H9 (cell line): ENCODE data around the gene NARS2. TPM values are rescaled to one million over a fixed set of nuclear protein-coding genes. Genes with fewer than 3 reads are reported as not detected.

Experiments used
- DNase-seq: peaks from one replicate; pipeline ENCODE4 v3.0.0-alpha.2; 2017
- H2AFZ ChIP-seq: one replicate; pipeline ENCODE4 v1.6.1; 2013; ENCODE audit warnings: mild to moderate bottlenecking, low read length, control low read depth, moderate library complexity
- H2AK5ac ChIP-seq: 2 replicates; pipeline ENCODE4 v1.6.1; 2013; ENCODE audit warnings: low read length, control low read depth, mixed read lengths; ENCODE audit not compliant: insufficient read length
- H2BK120ac ChIP-seq: one replicate; pipeline ENCODE4 v1.6.1; 2013; ENCODE audit warnings: low read depth, mild to moderate bottlenecking, low read length, control low read depth, inconsistent platforms; ENCODE audit not compliant: poor library complexity, severe bottlenecking
- H2BK12ac ChIP-seq: 2 replicates; pipeline ENCODE4 v1.6.1; 2013; ENCODE audit warnings: low read length, control low read depth, mixed read lengths, low read depth; ENCODE audit not compliant: insufficient read length
- H2BK15ac ChIP-seq: 2 replicates; pipeline ENCODE4 v1.6.1; 2013; ENCODE audit warnings: low read depth, low read length, control low read depth
- H2BK20ac ChIP-seq: one replicate; pipeline ENCODE4 v1.6.1; 2013; ENCODE audit warnings: low read depth, mild to moderate bottlenecking, low read length, control low read depth, inconsistent platforms; ENCODE audit not compliant: poor library complexity, severe bottlenecking
- H2BK5ac ChIP-seq: 2 replicates; pipeline ENCODE4 v1.6.1; 2013; ENCODE audit warnings: low read length, control low read depth, mixed read lengths; ENCODE audit not compliant: insufficient read length
- H3K14ac ChIP-seq: 2 replicates; pipeline ENCODE4 v1.6.1; 2013; ENCODE audit warnings: low read length, control low read depth; ENCODE audit not compliant: insufficient read depth
- H3K18ac ChIP-seq: 2 replicates; pipeline ENCODE4 v1.6.1; 2013; ENCODE audit warnings: low read depth, mild to moderate bottlenecking, mixed read lengths, low read length, control low read depth; ENCODE audit not compliant: insufficient read length
- H3K23ac ChIP-seq: 2 replicates; pipeline ENCODE4 v1.6.1; 2013; ENCODE audit warnings: low read length, control low read depth, mixed read lengths, low read depth; ENCODE audit not compliant: insufficient read length
- H3K23me2 ChIP-seq: 2 replicates; pipeline ENCODE4 v1.6.1; 2013; ENCODE audit warnings: low read depth, mild to moderate bottlenecking, mixed read lengths, low read length, control low read depth; ENCODE audit not compliant: insufficient read length, poor library complexity, severe bottlenecking
- H3K27ac ChIP-seq: 2 replicates; pipeline ENCODE4 v1.5.1; 2013; ENCODE audit warnings: low read length, control low read depth, mixed read lengths, low read depth; ENCODE audit not compliant: insufficient read length
- H3K27me3 ChIP-seq: 2 replicates; pipeline ENCODE4 v1.6.1; 2013; ENCODE audit warnings: low read length, control low read depth, inconsistent platforms; ENCODE audit not compliant: insufficient read depth
- H3K4ac ChIP-seq: 2 replicates; pipeline ENCODE4 v1.6.1; 2013; ENCODE audit warnings: low read depth, mild to moderate bottlenecking, control low read depth, inconsistent platforms, low read length, moderate library complexity
- H3K4me1 ChIP-seq: 2 replicates; pipeline ENCODE4 v1.6.1; 2013; ENCODE audit warnings: low read length, control low read depth, inconsistent platforms; ENCODE audit not compliant: insufficient read depth
- H3K4me2 ChIP-seq: 2 replicates; pipeline ENCODE4 v1.6.1; 2013; ENCODE audit warnings: low read length, control low read depth, mixed read lengths; ENCODE audit not compliant: insufficient read length, insufficient read depth
- H3K56ac ChIP-seq: 2 replicates; pipeline ENCODE4 v1.6.1; 2013; ENCODE audit warnings: low read depth, mild to moderate bottlenecking, mixed read lengths, low read length, control low read depth; ENCODE audit not compliant: insufficient read length
- H3K79me1 ChIP-seq: 2 replicates; pipeline ENCODE4 v1.6.1; 2013; ENCODE audit warnings: low read depth, mild to moderate bottlenecking, moderate library complexity, low read length, control low read depth, inconsistent platforms; ENCODE audit not compliant: insufficient read depth, poor library complexity, severe bottlenecking
- H3K79me2 ChIP-seq: 2 replicates; pipeline ENCODE4 v1.6.1; 2013; ENCODE audit warnings: low read length, control low read depth, inconsistent platforms; ENCODE audit not compliant: insufficient read depth
- H3K9ac ChIP-seq: 2 replicates; pipeline ENCODE4 v1.6.1; 2013; ENCODE audit warnings: low read length, control low read depth, mixed read lengths; ENCODE audit not compliant: insufficient read length; ENCODE audit errors: extremely low read depth
- H3K9me3 ChIP-seq: one replicate; pipeline ENCODE4 v1.6.1; 2013; ENCODE audit warnings: low read depth, low read length, inconsistent platforms; ENCODE audit not compliant: control insufficient read depth
- H3T11ph ChIP-seq: one replicate; pipeline ENCODE4 v1.6.1; 2013; ENCODE audit warnings: mild to moderate bottlenecking, low read length, control low read depth, inconsistent platforms
- H4K20me1 ChIP-seq: one replicate; pipeline ENCODE4 v1.6.1; 2013; ENCODE audit not compliant: control insufficient read depth, insufficient read length, insufficient read depth
- H4K5ac ChIP-seq: 2 replicates; pipeline ENCODE4 v1.6.1; 2013; ENCODE audit warnings: low read depth, mild to moderate bottlenecking, mixed read lengths, low read length, control low read depth; ENCODE audit not compliant: insufficient read length
- H4K8ac ChIP-seq: replicated peaks from 2 replicates; pipeline ENCODE4 v1.6.1; 2013; ENCODE audit warnings: low read length, control low read depth, mixed read lengths, low read depth; ENCODE audit not compliant: insufficient read length
- H4K91ac ChIP-seq: 2 replicates; pipeline ENCODE4 v1.6.1; 2013; ENCODE audit warnings: low read depth, mild to moderate bottlenecking, moderate library complexity, mixed read lengths, low read length, control low read depth; ENCODE audit not compliant: insufficient read length
- H3K27ac Mint-ChIP-seq, 3 experiments: 2 replicates in 2 of 3; 3 replicates in 1 of 3; pipeline ENCODE4 v1.8.0; 2020 to 2021; ENCODE audit warnings: mixed read lengths in 3 of 3, mild to moderate bottlenecking in 1 of 3, moderate library complexity in 1 of 3
- H3K27me3 Mint-ChIP-seq: 2 replicates; pipeline ENCODE4 v1.8.0; 2021; ENCODE audit warnings: low read depth, mild to moderate bottlenecking, moderate library complexity, mixed read lengths
- H3K36me3 Mint-ChIP-seq, 3 experiments: 2 replicates in 2 of 3; 3 replicates in 1 of 3; pipeline ENCODE4 v1.8.0; 2020 to 2021; ENCODE audit warnings: low read depth in 3 of 3, mixed read lengths in 3 of 3; ENCODE audit not compliant: insufficient read depth in 1 of 3
- H3K4me1 Mint-ChIP-seq, 2 experiments: 2 replicates each; pipeline ENCODE4 v1.8.0; 2020; ENCODE audit warnings: mixed read lengths in 2 of 2
- H3K4me3 Mint-ChIP-seq, 2 experiments: 2 replicates in 1 of 2; 3 replicates in 1 of 2; pipeline ENCODE4 v1.8.0; 2020 to 2021; ENCODE audit warnings: mild to moderate bottlenecking in 2 of 2, mixed read lengths in 2 of 2, moderate library complexity in 1 of 2
- H3K9me3 Mint-ChIP-seq, 2 experiments: 2 replicates in 1 of 2; 3 replicates in 1 of 2; pipeline ENCODE4 v1.8.0; 2020; ENCODE audit warnings: mild to moderate bottlenecking in 2 of 2, mixed read lengths in 2 of 2, moderate library complexity in 1 of 2
- CTCF ChIP-seq: fragments of 200-600 bp; sonication (generic); conservative IDR thresholded peaks from 3 replicates; pipeline ENCODE4 v1.8.0; 2021; ENCODE audit warnings: antibody characterized with exemption, mild to moderate bottlenecking
- WGBS: extraction: QIAGEN DNeasy Blood & Tissue Kit; methylation state at CpG from one replicate; pipeline ENCODE4 v1.1.7; 2013; ENCODE audit warnings: missing lambda C conversion rate, low lambda C conversion rate, mixed read lengths; ENCODE audit not compliant: insufficient read length; ENCODE audit errors: extremely low coverage; 5-methylcytosine and 5-hydroxymethylcytosine counted together
- total RNA-seq: library from RNA; stranded (reverse); gene quantifications from 2 replicates; pipeline ENCODE4 v1.2.1, GENCODE V29; 2021

The NARS2 gene
- total RNA-seq, 1 experiment from 2014 or later: 29.7 TPM

DNA sequence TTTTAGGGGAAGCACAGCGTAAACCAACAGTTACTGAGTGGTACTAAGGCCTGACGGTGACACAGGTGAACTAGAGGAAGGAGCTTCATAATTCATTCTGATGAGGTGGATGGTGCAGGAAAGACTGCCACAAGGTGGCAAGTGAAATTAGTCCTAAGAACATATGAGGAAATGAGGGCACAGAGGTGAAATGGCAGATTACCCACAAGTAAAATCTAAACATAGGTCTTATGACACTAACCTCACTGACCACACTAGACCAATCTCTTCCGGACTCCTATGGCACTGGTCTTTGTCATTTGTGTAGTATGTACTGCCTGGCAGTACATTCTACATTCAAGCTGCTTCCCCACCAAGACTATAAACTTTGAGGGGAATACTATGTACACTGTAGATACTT, 177.3 kb downstream of the NARS2 start:
- H4K20me1 ChIP-seq: no peaks in the 10 kb centered on the region
- Mint-ChIP-seq H3K27me3 (peaks cover 25% of the 10 kb centered on the region), H3K36me3 (no peaks in the 10 kb centered on the region), H3K4me1 (peaks cover 16 to 18% of the 10 kb centered on the region in 2 experiments), H3K27ac (no peak overlapping the region), H3K9me3 (no peaks in the 10 kb centered on the region), H3K4me3 (no peak overlapping the region)
- no peak overlapping the region for H3K18ac ChIP-seq
- no peak overlapping the region for H4K8ac ChIP-seq
- H3K27ac ChIP-seq: no peak overlapping the region
- H4K91ac ChIP-seq: no peak overlapping the region
- no peaks in the 10 kb centered on the region for H3K79me2 ChIP-seq
- H3K79me1 ChIP-seq: no peaks in the 10 kb centered on the region
- DNase-seq: no peak
- no peak overlapping the region for H3K9ac ChIP-seq
- H2AFZ ChIP-seq: no peak overlapping the region
- no peak overlapping the region for H3K56ac ChIP-seq
- no peaks in the 10 kb centered on the region for H3K23me2 ChIP-seq
- no peak overlapping the region for H2BK120ac ChIP-seq
- H3K4ac ChIP-seq: no peak overlapping the region
- peaks cover 7% of the 10 kb centered on the region; the same call in 1 of the 2 replicates for H3K4me1 ChIP-seq
- no CpG with 5 or more reads among the region's 3 CpGs for WGBS
- H2AK5ac ChIP-seq: no peak overlapping the region
- no peaks in the 10 kb centered on the region for H3K9me3 ChIP-seq
- no peak for TF ChIP-seq CTCF
- H3K4me2 ChIP-seq: no peak overlapping the region
- H2BK5ac ChIP-seq: no peak overlapping the region
- H3K23ac ChIP-seq: no peak overlapping the region
- H3K27me3 ChIP-seq: peaks cover 6% of the 10 kb centered on the region; the same call in 1 of the 2 replicates
- no peak overlapping the region for H3T11ph ChIP-seq
- no peak overlapping the region for H2BK12ac ChIP-seq
- no peak overlapping the region for H2BK15ac ChIP-seq
- no peak overlapping the region for H3K14ac ChIP-seq
- H2BK20ac ChIP-seq: no peak overlapping the region
- H4K5ac ChIP-seq: no peak overlapping the region
